ENCODE results near the gene SFN.
"Not testable (repeated sequence)": the region's sequence is repeated elsewhere in the genome, so short reads cannot be mapped to it uniquely, and the experiment has no call there.

The SFN gene

GRCh38 chr1:26873097-26873496, 10.1 kb downstream of the SFN start:
- not testable (repeated sequence) for DNase-seq

GRCh38 chr1:26874896-26875295, 11.9 kb downstream of the SFN start:
- no peak for DNase-seq

- no peak for DNase-seq
Measured at GRCh38 chr1:26877326-26877725, 14.4 kb downstream of the SFN start.

GRCh38 chr1:26879793-26880192, 16.8 kb downstream of the SFN start:
- no peak for DNase-seq

GRCh38 chr1:26881611-26882010, 18.7 kb downstream of the SFN start:
- DNase-seq = not testable (repeated sequence)

- no peak for DNase-seq
Measured at GRCh38 chr1:26882696-26883463, 19.9 kb downstream of the SFN start.

GRCh38 chr1:26887125-26887524, 24.2 kb downstream of the SFN start:
- peak; percentile 70 for DNase-seq

- DNase-seq = no peak
Measured at GRCh38 chr1:26888231-26888630, 25.3 kb downstream of the SFN start.

- DNase-seq = peak; percentile 94
Measured at GRCh38 chr1:26889551-26890466, 26.9 kb downstream of the SFN start, which contains the start of gene GPN2. TSS of gene GPN2 (minus strand) at chr1:26890283. CDS start at chr1:26890096, 187 bp downstream.

- DNase-seq = no peak
Measured at GRCh38 chr1:26890467-26890796, 27.5 kb downstream of the SFN start.

- DNase-seq = no peak
Measured at GRCh38 chr1:26894263-26894662, 31.3 kb downstream of the SFN start.

- DNase-seq = no peak
Measured at GRCh38 chr1:26897351-26897750, 34.4 kb downstream of the SFN start.

GRCh38 chr1:26900001-26900814, 37.3 kb downstream of the SFN start, which contains the start of gene GPATCH3:
TSS of gene GPATCH3 (minus strand) at chr1:26900467. CDS start at chr1:26900442, 25 bp downstream.
- peak; percentile 97 for DNase-seq

GRCh38 chr1:26900815-26901511, 38.0 kb downstream of the SFN start:
- DNase-seq = peak; percentile 31

- DNase-seq = no peak
Measured at GRCh38 chr1:26907071-26907917, 44.3 kb downstream of the SFN start.

- no peak for DNase-seq
Measured at GRCh38 chr1:26909951-26910342, 47.0 kb downstream of the SFN start.

- no peak for DNase-seq
Measured at GRCh38 chr1:26910343-26911160, 47.6 kb downstream of the SFN start.

- no peak for DNase-seq
Measured at GRCh38 chr1:26911399-26912146, 48.6 kb downstream of the SFN start.

- no peak for DNase-seq
Measured at GRCh38 chr1:26912147-26912490, 49.2 kb downstream of the SFN start.

GRCh38 chr1:26913389-26913753, 50.4 kb downstream of the SFN start:
- no peak for DNase-seq
